ENCODE data around the gene CAMK4. TPM values are rescaled to one million over a fixed set of nuclear protein-coding genes. Genes with fewer than 3 reads are reported as not detected.

CAMK4 gene
- total RNA-seq, 4 donors from 2014 or later: 0.49 to 4.1 (median 0.94) TPM

GRCh38 chr5:111320953-111321352 is 96.8 kb downstream of the CAMK4 start:
- no peak for DNase-seq (ENCODE audit: low spot score in 2 of 2)
- 25 to 32% methylated on average over 1 of the region's 1 CpG for WGBS, 2 donors
- TF ChIP-seq POLR2A (IDR thresholded peaks at IDR 0.05) (no peak), CTCF (IDR thresholded peaks at IDR 0.05) (no peak)
- no peak overlapping the region for H3K4me3 ChIP-seq (ENCODE audit: low read depth, poor library complexity, severe bottlenecking)
- intact Hi-C loops (cut with DNase I; ENCODE audit: low total_unique reads): no loop called here

GRCh38 chr5:111321376-111321775 is 97.2 kb downstream of the CAMK4 start:
- no peak for DNase-seq (ENCODE audit: low spot score in 2 of 2)
- intact Hi-C loops (cut with DNase I; ENCODE audit: low total_unique reads): no loop called here
- no peak overlapping the region for H3K4me3 ChIP-seq (ENCODE audit: low read depth, poor library complexity, severe bottlenecking)
- TF ChIP-seq POLR2A (IDR thresholded peaks at IDR 0.05) (no peak), CTCF (IDR thresholded peaks at IDR 0.05) (no peak)

- H3K4me3 ChIP-seq (ENCODE audit: low read depth, poor library complexity, severe bottlenecking): no peak overlapping the region
- TF ChIP-seq POLR2A (IDR thresholded peaks at IDR 0.05) (no peak), CTCF (IDR thresholded peaks at IDR 0.05) (no peak)
- WGBS, 2 donors: 86 to 89% methylated on average over 4 of the region's 4 CpGs
- DNase-seq (ENCODE audit: low spot score in 2 of 2): no peak
- intact Hi-C loops (cut with DNase I; ENCODE audit: low total_unique reads): no loop called here
These were observed 102.4 kb downstream of the CAMK4 start for GRCh38 chr5:111326551-111326950.

GRCh38 chr5:111337133-111337532 is 112.9 kb downstream of the CAMK4 start:
- H3K4me3 ChIP-seq (ENCODE audit: low read depth, poor library complexity, severe bottlenecking): no peak overlapping the region
- 89 to 93% methylated on average over 1 of the region's 1 CpG for WGBS, 2 donors
- intact Hi-C loops (cut with DNase I; ENCODE audit: low total_unique reads): no loop called here
- no peak for DNase-seq (ENCODE audit: low spot score in 2 of 2)
- TF ChIP-seq CTCF (IDR thresholded peaks at IDR 0.05): no peak
- no peak for TF ChIP-seq POLR2A (IDR thresholded peaks at IDR 0.05)

GRCh38 chr5:111337688-111338087 is 113.5 kb downstream of the CAMK4 start:
- TF ChIP-seq POLR2A (IDR thresholded peaks at IDR 0.05) (no peak), CTCF (IDR thresholded peaks at IDR 0.05) (no peak)
- DNase-seq (ENCODE audit: low spot score in 2 of 2): no peak
- intact Hi-C loops (cut with DNase I; ENCODE audit: low total_unique reads): no loop called here
- no peak overlapping the region for H3K4me3 ChIP-seq (ENCODE audit: low read depth, poor library complexity, severe bottlenecking)
- WGBS, 2 donors: 19 to 23% methylated on average over 2 of the region's 2 CpGs

- intact Hi-C loops (cut with DNase I; ENCODE audit: low total_unique reads): no loop called here
- DNase-seq (ENCODE audit: low spot score in 2 of 2): no peak
- 44 to 57% methylated on average over 8 of the region's 8 CpGs for WGBS, 2 donors
- TF ChIP-seq CTCF (IDR thresholded peaks at IDR 0.05) (no peak), POLR2A (IDR thresholded peaks at IDR 0.05) (no peak)
- no peak overlapping the region for H3K4me3 ChIP-seq (ENCODE audit: low read depth, poor library complexity, severe bottlenecking)
These were observed 121.5 kb downstream of the CAMK4 start for GRCh38 chr5:111345731-111346130.
